SK-N-SH (cell line): ENCODE results near the gene EMC7.

Experiments
- CTCF ChIP-seq: fragments of 200-600 bp; sonication (generic); IDR thresholded peaks from 2 replicates; pipeline ENCODE4 v1.6.1; 2017; ENCODE audit warnings: antibody characterized with exemption, mild to moderate bottlenecking, moderate library complexity
- REST ChIP-seq: IDR thresholded peaks from 2 replicates; pipeline ENCODE4 v1.6.1; 2012; ENCODE audit warnings: mild to moderate bottlenecking, low read depth, low read length, moderate library complexity
- SIN3A ChIP-seq: IDR thresholded peaks from 2 replicates; pipeline ENCODE4 v1.6.1; 2012; ENCODE audit warnings: low read depth, mild to moderate bottlenecking, low read length, moderate library complexity, borderline replicate concordance
- TAF1 ChIP-seq: IDR thresholded peaks from 2 replicates; pipeline ENCODE4 v1.6.1; 2012; ENCODE audit warnings: low read depth, mild to moderate bottlenecking, low read length, moderate library complexity, borderline replicate concordance

GRCh38 chr15:34114739-34115138, 13.1 kb upstream of the EMC7 start:
- TF ChIP-seq CTCF (no peak), REST (no peak), SIN3A (no peak), TAF1 (no peak)
